Measurements from ENCODE around the gene FADS3. TPM values are rescaled to one million over a fixed set of nuclear protein-coding genes. Genes with fewer than 3 reads are reported as not detected.
A peak's percentile ranks its signal among the peaks of the same experiment; 100 is the strongest.

Gene FADS3
- total and polyA plus RNA-seq, 2 of the 13 experiments (the other 11 are each of a cell fraction or from before 2014, with no cell fraction given), result 13.4 to 23.2 TPM

GRCh38 chr11:61899146-61899841, 7.9 kb upstream of the FADS3 start (continued):
- TF ChIP-seq KLF15 (CRISPR knock-in tag; IDR thresholded peaks at IDR 0.05; ENCODE audit: borderline replicate concordance), result no peak
- TF ChIP-seq ZNF773 (CRISPR knock-in tag; IDR thresholded peaks at IDR 0.05; ENCODE audit: borderline replicate concordance), result no peak
- no peak for TF ChIP-seq ZNF576 (CRISPR knock-in tag; IDR thresholded peaks at IDR 0.05)
- TF ChIP-seq SAP130 (CRISPR knock-in tag; IDR thresholded peaks at IDR 0.05; ENCODE audit: low read depth), result peak; percentile 43; the same call in 1 of the 2 replicates
- TF ChIP-seq SAFB2 (CRISPR knock-in tag; IDR thresholded peaks at IDR 0.05; ENCODE audit: borderline replicate concordance, low read depth), result no peak
- no peak for TF ChIP-seq ZNF510 (CRISPR knock-in tag; IDR thresholded peaks at IDR 0.05; ENCODE audit: low read depth)
- peak; percentile 59; the same call in 1 of the 2 replicates for TF ChIP-seq IRF2 (CRISPR knock-in tag; IDR thresholded peaks at IDR 0.05)
- TF ChIP-seq ZNF18 (CRISPR knock-in tag; IDR thresholded peaks at IDR 0.05; ENCODE audit: insufficient replicate concordance), result no peak
- TF ChIP-seq, protein P1, sequence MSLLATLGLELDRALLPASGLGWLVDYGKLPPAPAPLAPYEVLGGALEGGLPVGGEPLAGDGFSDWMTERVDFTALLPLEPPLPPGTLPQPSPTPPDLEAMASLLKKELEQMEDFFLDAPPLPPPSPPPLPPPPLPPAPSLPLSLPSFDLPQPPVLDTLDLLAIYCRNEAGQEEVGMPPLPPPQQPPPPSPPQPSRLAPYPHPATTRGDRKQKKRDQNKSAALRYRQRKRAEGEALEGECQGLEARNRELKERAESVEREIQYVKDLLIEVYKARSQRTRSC (CRISPR knock-in tag; IDR thresholded peaks at IDR 0.05; ENCODE audit: low read depth), result no peak
- TF ChIP-seq ZNF746 (CRISPR knock-in tag; IDR thresholded peaks at IDR 0.05), result no peak
- TF ChIP-seq, protein P2, sequence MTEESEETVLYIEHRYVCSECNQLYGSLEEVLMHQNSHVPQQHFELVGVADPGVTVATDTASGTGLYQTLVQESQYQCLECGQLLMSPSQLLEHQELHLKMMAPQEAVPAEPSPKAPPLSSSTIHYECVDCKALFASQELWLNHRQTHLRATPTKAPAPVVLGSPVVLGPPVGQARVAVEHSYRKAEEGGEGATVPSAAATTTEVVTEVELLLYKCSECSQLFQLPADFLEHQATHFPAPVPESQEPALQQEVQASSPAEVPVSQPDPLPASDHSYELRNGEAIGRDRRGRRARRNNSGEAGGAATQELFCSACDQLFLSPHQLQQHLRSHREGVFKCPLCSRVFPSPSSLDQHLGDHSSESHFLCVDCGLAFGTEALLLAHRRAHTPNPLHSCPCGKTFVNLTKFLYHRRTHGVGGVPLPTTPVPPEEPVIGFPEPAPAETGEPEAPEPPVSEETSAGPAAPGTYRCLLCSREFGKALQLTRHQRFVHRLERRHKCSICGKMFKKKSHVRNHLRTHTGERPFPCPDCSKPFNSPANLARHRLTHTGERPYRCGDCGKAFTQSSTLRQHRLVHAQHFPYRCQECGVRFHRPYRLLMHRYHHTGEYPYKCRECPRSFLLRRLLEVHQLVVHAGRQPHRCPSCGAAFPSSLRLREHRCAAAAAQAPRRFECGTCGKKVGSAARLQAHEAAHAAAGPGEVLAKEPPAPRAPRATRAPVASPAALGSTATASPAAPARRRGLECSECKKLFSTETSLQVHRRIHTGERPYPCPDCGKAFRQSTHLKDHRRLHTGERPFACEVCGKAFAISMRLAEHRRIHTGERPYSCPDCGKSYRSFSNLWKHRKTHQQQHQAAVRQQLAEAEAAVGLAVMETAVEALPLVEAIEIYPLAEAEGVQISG (CRISPR knock-in tag; IDR thresholded peaks at IDR 0.05), result peak; percentile 62; the same call in 1 of the 2 replicates
- TF ChIP-seq KLF16 (CRISPR knock-in tag; IDR thresholded peaks at IDR 0.05), result peak in 1 of 2 experiments; percentile 50; a peak in 1 of 4 replicates
- no peak for TF ChIP-seq ZNF260 (CRISPR knock-in tag; IDR thresholded peaks at IDR 0.05; ENCODE audit: borderline replicate concordance, low read depth)
- peak; percentile 42; the same call in 1 of the 2 replicates for TF ChIP-seq FOXA3 (CRISPR knock-in tag; IDR thresholded peaks at IDR 0.05)
- TF ChIP-seq, protein P3, sequence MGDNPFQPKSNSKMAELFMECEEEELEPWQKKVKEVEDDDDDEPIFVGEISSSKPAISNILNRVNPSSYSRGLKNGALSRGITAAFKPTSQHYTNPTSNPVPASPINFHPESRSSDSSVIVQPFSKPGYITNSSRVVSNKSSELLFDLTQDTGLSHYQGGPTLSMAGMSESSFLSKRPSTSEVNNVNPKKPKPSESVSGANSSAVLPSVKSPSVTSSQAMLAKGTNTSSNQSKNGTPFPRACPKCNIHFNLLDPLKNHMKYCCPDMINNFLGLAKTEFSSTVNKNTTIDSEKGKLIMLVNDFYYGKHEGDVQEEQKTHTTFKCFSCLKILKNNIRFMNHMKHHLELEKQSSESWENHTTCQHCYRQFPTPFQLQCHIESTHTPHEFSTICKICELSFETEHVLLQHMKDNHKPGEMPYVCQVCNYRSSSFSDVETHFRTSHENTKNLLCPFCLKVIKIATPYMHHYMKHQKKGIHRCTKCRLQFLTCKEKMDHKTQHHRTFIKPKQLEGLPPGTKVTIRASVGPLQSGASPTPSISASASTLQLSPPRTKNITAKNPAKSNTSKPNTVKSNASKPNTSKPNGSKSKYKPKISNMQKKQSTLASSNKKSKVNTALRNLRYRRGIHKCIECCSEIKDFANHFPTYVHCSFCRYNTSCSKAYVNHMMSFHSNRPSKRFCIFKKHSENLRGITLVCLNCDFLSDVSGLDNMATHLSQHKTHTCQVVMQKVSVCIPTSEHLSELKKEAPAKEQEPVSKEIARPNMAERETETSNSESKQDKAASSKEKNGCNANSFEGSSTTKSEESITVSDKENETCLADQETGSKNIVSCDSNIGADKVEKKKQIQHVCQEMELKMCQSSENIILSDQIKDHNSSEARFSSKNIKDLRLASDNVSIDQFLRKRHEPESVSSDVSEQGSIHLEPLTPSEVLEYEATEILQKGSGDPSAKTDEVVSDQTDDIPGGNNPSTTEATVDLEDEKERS (CRISPR knock-in tag; IDR thresholded peaks at IDR 0.05), result no peak
- peak; percentile 53 for TF ChIP-seq TEAD3 (CRISPR knock-in tag; optimal IDR thresholded peaks at IDR 0.05; ENCODE audit: borderline replicate concordance)
- TF ChIP-seq ZNF546 (CRISPR knock-in tag; conservative IDR thresholded peaks at IDR 0.05), result no peak
- TF ChIP-seq GABPB1 (CRISPR knock-in tag; IDR thresholded peaks at IDR 0.05), result peak; percentile 66
- no peak for TF ChIP-seq ZNF180 (CRISPR knock-in tag; IDR thresholded peaks at IDR 0.05; ENCODE audit: borderline replicate concordance, low read depth)
